ENCODE results near the gene SLC16A10. TPM values are rescaled to one million over a fixed set of nuclear protein-coding genes. Genes with fewer than 3 reads are reported as not detected.
"Not testable (repeated sequence)": the region's sequence is repeated elsewhere in the genome, so short reads cannot be mapped to it uniquely, and the experiment has no call there.

The SLC16A10 gene
- total and polyA plus RNA-seq, 7 experiments from 2014 or later, result 1.6 to 27.7 (median 16.7) TPM

- no peak for DNase-seq
- no peak overlapping the region for H3K4me3 ChIP-seq (ENCODE audit: low read length)
- ATAC-seq, result no peak
- peaks cover 0 to 23% (median 0%) of the 10 kb centered on the region in 5 donors for H3K27me3 Mint-ChIP-seq
- no peaks in the 10 kb centered on the region for H3K9me3 ChIP-seq (ENCODE audit: control insufficient read depth in 2 of 3, low read length in 3 of 3)
- ChIA-PET POLR2A (no interaction called here), CTCF (no interaction called here)
- no peaks in the 10 kb centered on the region for H3K27me3 ChIP-seq (ENCODE audit: control insufficient read depth in 2 of 2, insufficient read depth in 2 of 2, low read length in 2 of 2)
- no peak overlapping the region for H3K4me3 Mint-ChIP-seq
- H3K9me3 Mint-ChIP-seq, result no peaks in the 10 kb centered on the region
- no peaks in the 10 kb centered on the region for H3K4me1 ChIP-seq (ENCODE audit: control insufficient read depth in 2 of 2, insufficient read depth in 2 of 2, low read length in 2 of 2)
- H3K4me1 Mint-ChIP-seq, result no peaks in the 10 kb centered on the region
- H3K36me3 Mint-ChIP-seq, result peaks cover 0 to 9% (median 0%) of the 10 kb centered on the region in 5 donors
- H3K27ac Mint-ChIP-seq, result no peak overlapping the region
- no peaks in the 10 kb centered on the region for H3K36me3 ChIP-seq (ENCODE audit: control insufficient read depth in 2 of 3, insufficient read depth in 3 of 3, low read length in 3 of 3)
- intact Hi-C loops (cut with micrococcal nuclease), result no loop called here
- no peak overlapping the region for H3K27ac ChIP-seq (ENCODE audit: low read depth, low read length)
Observed at GRCh38 chr6:111248789-111249188, 161.5 kb downstream of the SLC16A10 start.

GRCh38 chr6:111250791-111251354, 163.6 kb downstream of the SLC16A10 start:
- Mint-ChIP-seq H3K27ac (no peak overlapping the region), H3K27me3 (peaks cover 0 to 24% (median 0%) of the 10 kb centered on the region in 5 donors), H3K4me1 (no peaks in the 10 kb centered on the region), H3K36me3 (peaks cover 0 to 4% (median 0%) of the 10 kb centered on the region in 5 donors), H3K9me3 (no peaks in the 10 kb centered on the region), H3K4me3 (no peak overlapping the region)
- no peaks in the 10 kb centered on the region for H3K27me3 ChIP-seq (ENCODE audit: control insufficient read depth in 2 of 2, insufficient read depth in 2 of 2, low read length in 2 of 2)
- intact Hi-C loops (cut with micrococcal nuclease), result loop anchor here (10.0 kb wide), 3 partner anchors 376 to 444 kb away; partner anchors contain the start of gene AMD1 (in 1 of the 2)
- CTCF ChIA-PET, result no interaction called here
- POLR2A ChIA-PET, result interaction anchor here (0.6 to 0.9 kb wide), 2 partner anchors 8 to 781 kb away, joined by 3 to 5 read pairs; a partner anchor contains a TSS
- no peak overlapping the region for H3K27ac ChIP-seq (ENCODE audit: low read depth, low read length)
- no peak for ATAC-seq
- no peaks in the 10 kb centered on the region for H3K36me3 ChIP-seq (ENCODE audit: control insufficient read depth in 2 of 3, insufficient read depth in 3 of 3, low read length in 3 of 3)
- H3K4me1 ChIP-seq (ENCODE audit: control insufficient read depth in 2 of 2, insufficient read depth in 2 of 2, low read length in 2 of 2), result no peaks in the 10 kb centered on the region
- H3K4me3 ChIP-seq (ENCODE audit: low read length), result no peak overlapping the region
- no peaks in the 10 kb centered on the region for H3K9me3 ChIP-seq (ENCODE audit: control insufficient read depth in 2 of 3, low read length in 3 of 3)
- DNase-seq, result no peak

GRCh38 chr6:111252726-111253125, 165.4 kb downstream of the SLC16A10 start:
- no peaks in the 10 kb centered on the region for H3K36me3 Mint-ChIP-seq
- H3K27ac Mint-ChIP-seq, result no peak overlapping the region
- Histone ChIP-seq H3K27ac (ENCODE audit: low read depth, low read length) (no peak overlapping the region), H3K4me1 (ENCODE audit: control insufficient read depth in 2 of 2, insufficient read depth in 2 of 2, low read length in 2 of 2) (no peaks in the 10 kb centered on the region), H3K36me3 (ENCODE audit: control insufficient read depth in 2 of 3, insufficient read depth in 3 of 3, low read length in 3 of 3) (no peaks in the 10 kb centered on the region), H3K4me3 (ENCODE audit: low read length) (no peak overlapping the region), H3K9me3 (ENCODE audit: control insufficient read depth in 2 of 3, low read length in 3 of 3) (no peaks in the 10 kb centered on the region), H3K27me3 (ENCODE audit: control insufficient read depth in 2 of 2, insufficient read depth in 2 of 2, low read length in 2 of 2) (no peaks in the 10 kb centered on the region)
- CTCF ChIA-PET, result interaction anchor here (0.7 to 1.4 kb wide), 2 partner anchors 195 to 791 kb away, joined by 3 to 6 read pairs; no protein-coding TSS in a partner anchor
- POLR2A ChIA-PET, result no interaction called here
- DNase-seq (no peak), ATAC-seq (no peak)
- H3K27me3 Mint-ChIP-seq, result peaks cover 0 to 26% (median 0%) of the 10 kb centered on the region in 5 donors
- no peaks in the 10 kb centered on the region for H3K4me1 Mint-ChIP-seq
- no peak overlapping the region for H3K4me3 Mint-ChIP-seq
- intact Hi-C loops (cut with micrococcal nuclease), result loop anchor here (10.0 kb wide), 3 partner anchors 378 to 442 kb away; partner anchors contain the start of gene AMD1 (in 1 of the 2)
- no peaks in the 10 kb centered on the region for H3K9me3 Mint-ChIP-seq

- ChIA-PET POLR2A (no interaction called here), CTCF (no interaction called here)
- Mint-ChIP-seq H3K4me3 (no peak overlapping the region), H3K27ac (no peak overlapping the region), H3K27me3 (peaks cover 0 to 33% (median 0%) of the 10 kb centered on the region in 5 donors), H3K36me3 (peaks cover 0 to 3% (median 0%) of the 10 kb centered on the region in 5 donors), H3K4me1 (peaks cover 4 to 11% (median 7%) of the 10 kb centered on the region in 7 donors), H3K9me3 (peaks cover 0 to 4% (median 0%) of the 10 kb centered on the region in 11 donors)
- H3K36me3 ChIP-seq (ENCODE audit: control insufficient read depth in 2 of 3, insufficient read depth in 3 of 3, low read length in 3 of 3), result no peaks in the 10 kb centered on the region
- H3K27me3 ChIP-seq (ENCODE audit: control insufficient read depth in 2 of 2, insufficient read depth in 2 of 2, low read length in 2 of 2), result no peaks in the 10 kb centered on the region
- DNase-seq, result no peak
- no peaks in the 10 kb centered on the region for H3K4me1 ChIP-seq (ENCODE audit: control insufficient read depth in 2 of 2, insufficient read depth in 2 of 2, low read length in 2 of 2)
- intact Hi-C loops (cut with micrococcal nuclease), result loop anchor here (10.0 kb wide), 3 partner anchors 379 to 441 kb away; partner anchors contain the start of gene AMD1 (in 1 of the 2)
- no peak for ATAC-seq
- no peaks in the 10 kb centered on the region for H3K9me3 ChIP-seq (ENCODE audit: control insufficient read depth in 2 of 3, low read length in 3 of 3)
- H3K4me3 ChIP-seq (ENCODE audit: low read length), result no peak overlapping the region
- no peak overlapping the region for H3K27ac ChIP-seq (ENCODE audit: low read depth, low read length)
Observed at GRCh38 chr6:111254004-111254778, 166.9 kb downstream of the SLC16A10 start.

- H3K36me3 ChIP-seq (ENCODE audit: control insufficient read depth in 2 of 3, insufficient read depth in 3 of 3, low read length in 3 of 3), result no peaks in the 10 kb centered on the region
- peaks cover 0 to 2% of the 10 kb centered on the region in 2 donors for H3K4me1 ChIP-seq (ENCODE audit: control insufficient read depth in 2 of 2, insufficient read depth in 2 of 2, low read length in 2 of 2)
- DNase-seq (no peak), ATAC-seq (no peak)
- intact Hi-C loops (cut with micrococcal nuclease), result loop anchor here (5.0 to 10.0 kb wide), 6 partner anchors 167 to 773 kb away; partner anchors contain the start of genes AMD1 (in 1 of the 2), CDK19 (in 1 of the 2) and SLC16A10 (in 1 of the 2)
- H3K27me3 ChIP-seq (ENCODE audit: control insufficient read depth in 2 of 2, insufficient read depth in 2 of 2, low read length in 2 of 2), result no peaks in the 10 kb centered on the region
- Mint-ChIP-seq H3K27me3 (peaks cover 0 to 31% (median 0%) of the 10 kb centered on the region in 5 donors), H3K9me3 (peaks cover 0 to 5% (median 0%) of the 10 kb centered on the region in 11 donors), H3K36me3 (peaks cover 0 to 3% (median 0%) of the 10 kb centered on the region in 5 donors), H3K4me1 (peaks cover 4 to 11% (median 7%) of the 10 kb centered on the region in 7 donors), H3K27ac (no peak overlapping the region), H3K4me3 (peak overlapping the region in 1 of 10 donors; percentile 12)
- no peak overlapping the region for H3K4me3 ChIP-seq (ENCODE audit: low read length)
- ChIA-PET CTCF (no interaction called here), POLR2A (no interaction called here)
- H3K27ac ChIP-seq (ENCODE audit: low read depth, low read length), result no peak overlapping the region
- H3K9me3 ChIP-seq (ENCODE audit: control insufficient read depth in 2 of 3, low read length in 3 of 3), result no peaks in the 10 kb centered on the region
Observed at GRCh38 chr6:111254779-111255166, 167.5 kb downstream of the SLC16A10 start.

GRCh38 chr6:111255838-111256237, 168.5 kb downstream of the SLC16A10 start:
- peaks cover 6 to 13% of the 10 kb centered on the region in 2 donors for H3K4me1 ChIP-seq (ENCODE audit: control insufficient read depth in 2 of 2, insufficient read depth in 2 of 2, low read length in 2 of 2)
- H3K27me3 Mint-ChIP-seq, result peaks cover 0 to 27% (median 0%) of the 10 kb centered on the region in 5 donors
- H3K4me3 ChIP-seq (ENCODE audit: low read length); CTCF ChIA-PET; POLR2A ChIA-PET; H3K9me3 ChIP-seq (ENCODE audit: control insufficient read depth in 2 of 3, low read length in 3 of 3); H3K36me3 ChIP-seq (ENCODE audit: control insufficient read depth in 2 of 3, insufficient read depth in 3 of 3, low read length in 3 of 3); H3K27ac ChIP-seq (ENCODE audit: low read depth, low read length); H3K4me3 Mint-ChIP-seq; DNase-seq; H3K9me3 Mint-ChIP-seq; H3K27ac Mint-ChIP-seq; ATAC-seq; H3K27me3 ChIP-seq (ENCODE audit: control insufficient read depth in 2 of 2, insufficient read depth in 2 of 2, low read length in 2 of 2); H3K36me3 Mint-ChIP-seq: not testable (repeated sequence)
- H3K4me1 Mint-ChIP-seq, result peaks cover 6 to 21% (median 16%) of the 10 kb centered on the region in 7 donors
- intact Hi-C loops (cut with micrococcal nuclease), result loop anchor here (5.0 to 10.0 kb wide), 6 partner anchors 169 to 771 kb away; partner anchors contain the start of genes AMD1 (in 1 of the 2), CDK19 (in 1 of the 2) and SLC16A10 (in 1 of the 2)

Data from naive thymus-derived CD4-positive, alpha-beta T cell (primary cell).